GM12878 (cell line): Measurements from ENCODE around the gene C1QTNF1. TPM values are rescaled to one million over a fixed set of nuclear protein-coding genes. Genes with fewer than 3 reads are reported as not detected.

Experiments used
- ATAC-seq: fragments of 200-7000 bp; cut with Tn5 transposase; 3 replicates; pipeline ENCODE4 v1.9.1; 2020; ENCODE audit warnings: mild to moderate bottlenecking, moderate library complexity
- BruUV-seq: library from RNA; stranded (reverse); fragments of 400-500 nt; replicated peaks from 2 replicates; lab custom pipeline; 2021; lab: Mats Ljungman, UMichigan
- CTCF ChIA-PET: fragments of 300-600 bp; sonication (Branson Sonifier 250); formaldehyde crosslinking; extraction: SDS; loops from one replicate; lab custom pipeline; 2021; ENCODE audit warnings: inconsistent platforms; lab: Yijun Ruan, JAX
- POLR2A ChIA-PET: fragments of 350-600 bp; formaldehyde crosslinking; extraction: SDS; loops from one replicate; lab custom pipeline; 2021; ENCODE audit warnings: inconsistent platforms; lab: Charles Lee
- RAD21 ChIA-PET: fragments of 300-600 bp; sonication (Branson Sonifier 250); formaldehyde crosslinking; loops from one replicate; lab custom pipeline; 2023; ENCODE audit warnings: antibody characterized with exemption; ENCODE audit not compliant: unreplicated experiment; lab: Charles Lee
- SMC1A ChIA-PET: fragments of 300-600 bp; sonication (Branson Sonifier 250); formaldehyde crosslinking; loops from one replicate; lab custom pipeline; 2023; ENCODE audit not compliant: unreplicated experiment, uncharacterized antibody; lab: Charles Lee
- DNase-seq: peaks from one replicate; pipeline ENCODE4 v3.0.0-alpha.2; 2011; ENCODE audit warnings: low read depth, low spot score
- FAIRE-seq: peaks from 3 replicates; lab custom pipeline; 2011; peaks lifted over from hg19 to GRCh38; lab: Jason Lieb, UNC
- H2AFZ ChIP-seq: 2 replicates; pipeline ENCODE4 v1.6.0; 2011; ENCODE audit warnings: low read depth, low read length, control low read depth; ENCODE audit not compliant: control insufficient read depth
- H3K27ac ChIP-seq: 2 replicates; pipeline ENCODE4 v1.5.1; 2011; ENCODE audit warnings: control low read depth; ENCODE audit not compliant: control insufficient read depth, insufficient read depth
- H3K27me3 ChIP-seq, 2 experiments: replicated peaks in 1 of 2; 2 replicates each; pipeline versions ENCODE4 v1.6.0 to v1.6.1; 2011; ENCODE audit warnings: low read length in 1 of 2; ENCODE audit not compliant: control insufficient read depth in 2 of 2, insufficient read depth in 2 of 2
- H3K36me3 ChIP-seq, 2 experiments: 2 replicates each; pipeline ENCODE4 v1.5.1; 2011; ENCODE audit warnings: low read length in 1 of 2; ENCODE audit not compliant: control insufficient read depth in 2 of 2, insufficient read depth in 2 of 2
- H3K4me1 ChIP-seq: 2 replicates; pipeline ENCODE4 v1.6.1; 2011; ENCODE audit warnings: mild to moderate bottlenecking, low read length, moderate library complexity, mixed read lengths; ENCODE audit not compliant: control insufficient read depth, insufficient read depth
- H3K4me2 ChIP-seq: 2 replicates; pipeline ENCODE4 v1.6.0; 2011; ENCODE audit warnings: control low read depth; ENCODE audit not compliant: control insufficient read depth, insufficient read depth
- H3K4me3 ChIP-seq: fragments of 200-600 bp; sonication (generic); 2 replicates; pipeline ENCODE4 v1.5.1; 2016
- H3K79me2 ChIP-seq: 2 replicates; pipeline ENCODE4 v1.6.0; 2011; ENCODE audit warnings: low read length; ENCODE audit not compliant: control insufficient read depth, insufficient read depth
- H3K9ac ChIP-seq: 2 replicates; pipeline ENCODE4 v1.8.0; 2011; ENCODE audit warnings: low read length, control low read depth, mixed read lengths; ENCODE audit not compliant: control insufficient read depth, insufficient read depth
- H3K9me3 ChIP-seq: replicated peaks from 3 replicates; pipeline ENCODE4 v1.5.1; 2011; ENCODE audit warnings: mild to moderate bottlenecking, low read length; ENCODE audit not compliant: control insufficient read depth, insufficient read depth
- H4K20me1 ChIP-seq: 2 replicates; pipeline ENCODE4 v1.6.0; 2011; ENCODE audit not compliant: control insufficient read depth, insufficient read depth
- ATF2 ChIP-seq: IDR thresholded peaks from 2 replicates; pipeline ENCODE4 v1.6.1; 2012; ENCODE audit warnings: low read length, inconsistent platforms
- FOXK2 ChIP-seq: fragments of 450-650 bp; IDR thresholded peaks from 2 replicates; pipeline ENCODE4 v1.6.1; 2017; ENCODE audit warnings: mild to moderate bottlenecking, moderate library complexity
- FOXM1 ChIP-seq: IDR thresholded peaks from 2 replicates; pipeline ENCODE4 v1.6.1; 2012; ENCODE audit warnings: low read depth, mild to moderate bottlenecking, inconsistent platforms, low read length, moderate library complexity
- IRF3 ChIP-seq: fragments of 450-650 bp; IDR thresholded peaks from 2 replicates; pipeline ENCODE4 v1.6.1; 2014; ENCODE audit warnings: mild to moderate bottlenecking
- MYC ChIP-seq: IDR thresholded peaks from 2 replicates; pipeline ENCODE4 v1.6.1; 2011; ENCODE audit warnings: mild to moderate bottlenecking, low read length, moderate library complexity, inconsistent platforms; ENCODE audit not compliant: insufficient read depth, insufficient replicate concordance, insufficient read length, severe bottlenecking
- NKRF ChIP-seq: fragments of 450-650 bp; conservative IDR thresholded peaks from 2 replicates; pipeline ENCODE4 v1.6.1; 2017; ENCODE audit warnings: mild to moderate bottlenecking, moderate library complexity
- NRF1 ChIP-seq: conservative IDR thresholded peaks from 2 replicates; pipeline ENCODE4 v1.6.1; 2011; ENCODE audit warnings: mild to moderate bottlenecking, low read depth, low read length, improper control_type of control experiment
- POLR2A ChIP-seq: IDR thresholded peaks from 2 replicates; pipeline ENCODE4 v1.6.1; 2011; ENCODE audit warnings: low read depth, mild to moderate bottlenecking, low read length
- RUNX3 ChIP-seq: IDR thresholded peaks from 2 replicates; pipeline ENCODE4 v1.6.1; 2012; ENCODE audit warnings: low read length, inconsistent platforms
- SMAD5 ChIP-seq: IDR thresholded peaks from 2 replicates; pipeline ENCODE4 v1.6.1; 2016; ENCODE audit warnings: antibody characterized with exemption, low read depth
- SPI1 ChIP-seq: IDR thresholded peaks from 2 replicates; pipeline ENCODE4 v1.6.1; 2011; ENCODE audit warnings: low read depth, mild to moderate bottlenecking, low read length, moderate library complexity, borderline replicate concordance; ENCODE audit not compliant: insufficient read depth
- SRF ChIP-seq, 2 experiments: IDR thresholded peaks; 2 replicates each; pipeline ENCODE4 v1.6.1; 2011; ENCODE audit warnings: low read depth in 2 of 2, low read length in 2 of 2, mild to moderate bottlenecking in 1 of 2, moderate library complexity in 1 of 2
- TCF12 ChIP-seq: IDR thresholded peaks from 2 replicates; pipeline ENCODE4 v1.6.1; 2011; ENCODE audit warnings: low read depth, mild to moderate bottlenecking, low read length
- ZNF217 ChIP-seq: fragments of 450-650 bp; IDR thresholded peaks from 2 replicates; pipeline ENCODE4 v1.6.1; 2017; ENCODE audit warnings: antibody characterized with exemption, mild to moderate bottlenecking
- ZNF592 ChIP-seq: fragments of 450-650 bp; IDR thresholded peaks from 2 replicates; pipeline ENCODE4 v1.6.1; 2017; ENCODE audit warnings: mild to moderate bottlenecking, moderate library complexity
- WGBS: methylation state at CpG from one replicate; pipeline ENCODE4 v1.1.6; 2016; ENCODE audit warnings: low lambda C conversion rate; ENCODE audit not compliant: insufficient replicate concordance, insufficient coverage; ENCODE audit errors: missing lambda C conversion rate; 5-methylcytosine and 5-hydroxymethylcytosine counted together
- in situ Hi-C: fragments of 300-500 bp; cut with MboI; formaldehyde crosslinking; loops from 9 replicates; pipeline ENCODE4 v1.14.3; 2018; ENCODE audit warnings: mixed read lengths
- intact Hi-C: fragments of 100-400 bp; cut with micrococcal nuclease; formaldehyde crosslinking; loops from one replicate; pipeline ENCODE4 v1.14.2; 2022; ENCODE audit not compliant: unreplicated experiment
- polyA plus RNA-seq, 11 experiments: library from polyadenylated mRNA; depleted of rRNA in 4 of 11; unstranded in 6 of 11; stranded (reverse) in 5 of 11; fragments of >200 nt; fragmentation: Nextera tagmentation in 4 of 11; fragmentation: Illumina TruSeq in 1 of 11; extraction: Ambion mirVana in 4 of 11; extraction: Trizol in 1 of 11; gene quantifications; 1 replicate in 1 of 11; 2 replicates in 10 of 11; pipeline versions ENCODE4 v1.2.1 to v1.2.3, GENCODE V29; 2011 to 2016; ENCODE audit warnings: inconsistent platforms in 2 of 11, missing spikeins in 2 of 11, low read depth in 1 of 11
- total RNA-seq, 4 experiments: library from RNA; depleted of rRNA in 3 of 4; stranded (reverse); fragments of >200 nt in 3 of 4; fragmentation: Illumina TruSeq in 1 of 4; extraction: Trizol in 1 of 4; gene quantifications; 2 replicates each; pipeline versions ENCODE4 v1.2.1 to v1.2.3, GENCODE V29; 2013 to 2021

Gene C1QTNF1
- total and polyA plus RNA-seq, 10 of the 15 experiments (the other 5 are each of a cell fraction or from before 2014, with no cell fraction given), result 0.05 to 1.1 (median 0.15) TPM; not detected in 4

- TF ChIP-seq ZNF592 (no peak), FOXM1 (no peak), MYC (no peak), IRF3 (no peak), SRF (IDR thresholded peaks at IDR 0.05; ENCODE audit: low read depth in 2 of 2, low read length in 2 of 2) (no peak), FOXK2 (no peak)
These were observed 71.5 kb downstream of the C1QTNF1 start (continued) for GRCh38 chr17:79095345-79096055.

GRCh38 chr17:79096477-79096876, 72.5 kb downstream of the C1QTNF1 start:
- no peak for FAIRE-seq
- Histone ChIP-seq H2AFZ (no peak overlapping the region), H3K36me3 (no peaks in the 10 kb centered on the region), H3K4me2 (no peak overlapping the region), H3K27ac (no peak overlapping the region), H3K79me2 (no peaks in the 10 kb centered on the region), H3K27me3 (no peaks in the 10 kb centered on the region; a peak in 3 of 4 replicates), H3K9ac (no peak overlapping the region), H3K9me3 (no peaks in the 10 kb centered on the region), H3K4me3 (no peak overlapping the region), H4K20me1 (no peaks in the 10 kb centered on the region), H3K4me1 (no peaks in the 10 kb centered on the region)
- BruUV-seq, result no TSS peak
- in situ Hi-C loops, result no loop called here
- WGBS, result 13% methylated on average over 11 of the region's 16 CpGs
- ChIA-PET POLR2A (no interaction called here), CTCF (no interaction called here), SMC1A (no interaction called here), RAD21 (no interaction called here)
- intact Hi-C loops, result no loop called here
- no peak for DNase-seq
- no peak for ATAC-seq
- TF ChIP-seq RUNX3 (no peak), NRF1 (no peak), SPI1 (no peak), SMAD5 (no peak), POLR2A (no peak), ZNF217 (no peak), NKRF (no peak), ATF2 (no peak), TCF12 (no peak)
